HG03108 (cell line): ENCODE data around the gene ENOX1.

ENCODE experiments used
- ATAC-seq: cut with Tn5 transposase; IDR thresholded peaks from one replicate; pipeline ENCODE4 v1.9.1; 2021; ENCODE audit warnings: moderate library complexity; ENCODE audit not compliant: unreplicated experiment

Gene ENOX1

GRCh38 chr13:43492311-43492710 lies 294.5 kb downstream of the ENOX1 start:
- no peak for ATAC-seq

GRCh38 chr13:43489233-43489632 lies 297.5 kb downstream of the ENOX1 start:
- ATAC-seq, result no peak

GRCh38 chr13:43487885-43488284 lies 298.9 kb downstream of the ENOX1 start:
- ATAC-seq, result no peak

- ATAC-seq, result no peak
Measured at GRCh38 chr13:43487461-43487860, 299.3 kb downstream of the ENOX1 start.

GRCh38 chr13:43484432-43485225 lies 302.1 kb downstream of the ENOX1 start:
- no peak for ATAC-seq

- ATAC-seq, result no peak
Measured at GRCh38 chr13:43483930-43484329, 302.8 kb downstream of the ENOX1 start.

GRCh38 chr13:43482641-43483040 lies 304.1 kb downstream of the ENOX1 start:
- ATAC-seq, result no peak

GRCh38 chr13:43482026-43482425 lies 304.7 kb downstream of the ENOX1 start:
- no peak for ATAC-seq

GRCh38 chr13:43478902-43479301 lies 307.9 kb downstream of the ENOX1 start:
- ATAC-seq, result no peak

GRCh38 chr13:43478211-43478610 lies 308.6 kb downstream of the ENOX1 start:
- ATAC-seq, result no peak

- ATAC-seq, result no peak
Measured at GRCh38 chr13:43475140-43475539, 311.6 kb downstream of the ENOX1 start.

- no peak for ATAC-seq
Measured at GRCh38 chr13:43473437-43473836, 313.3 kb downstream of the ENOX1 start.

GRCh38 chr13:43472980-43473379 lies 313.8 kb downstream of the ENOX1 start:
- ATAC-seq, result no peak

- no peak for ATAC-seq
Measured at GRCh38 chr13:43472339-43472738, 314.4 kb downstream of the ENOX1 start.

GRCh38 chr13:43470610-43471009 lies 316.2 kb downstream of the ENOX1 start:
- ATAC-seq, result no peak

- ATAC-seq, result no peak
Measured at GRCh38 chr13:43469791-43470190, 317.0 kb downstream of the ENOX1 start.

- ATAC-seq, result no peak
Measured at GRCh38 chr13:43464578-43465264, 322.1 kb downstream of the ENOX1 start.

- no peak for ATAC-seq
Measured at GRCh38 chr13:43448605-43449336, 338.0 kb downstream of the ENOX1 start.

GRCh38 chr13:43446126-43446525 lies 340.6 kb downstream of the ENOX1 start:
- no peak for ATAC-seq

- ATAC-seq, result no peak
Measured at GRCh38 chr13:43445668-43446067, 341.1 kb downstream of the ENOX1 start.

GRCh38 chr13:43444081-43444480 lies 342.7 kb downstream of the ENOX1 start:
- ATAC-seq, result no peak
